Retinal pigment epithelial cell (primary cell): ENCODE results near the gene PLCD1.

Source experiments
- DNase-seq: peaks from one replicate; pipeline ENCODE4 v3.0.0-alpha.2; 2010; ENCODE audit warnings: low read depth
- H3K4me3 ChIP-seq: 2 replicates; pipeline ENCODE4 v1.5.1; 2011; ENCODE audit warnings: mild to moderate bottlenecking, low read length, control low read depth, moderate library complexity
- CTCF ChIP-seq: conservative IDR thresholded peaks from 2 replicates; pipeline ENCODE4 v1.5.1; 2011; ENCODE audit warnings: low read depth, low read length, control low read depth, inconsistent platforms

Gene PLCD1

GRCh38 chr3:38032328-38032865 is 3.0 kb upstream of the PLCD1 start:
- no peak for TF ChIP-seq CTCF
- DNase-seq, result no peak
- no peak overlapping the region for H3K4me3 ChIP-seq

GRCh38 chr3:38031022-38031994 is 1.9 kb upstream of the PLCD1 start:
- no peak overlapping the region for H3K4me3 ChIP-seq
- TF ChIP-seq CTCF, result no peak
- DNase-seq, result peak; percentile 42

GRCh38 chr3:38030126-38031021 is 932 bp upstream of the PLCD1 start:
- TF ChIP-seq CTCF, result no peak
- DNase-seq, result no peak
- peak overlapping the region; percentile 56 for H3K4me3 ChIP-seq

GRCh38 chr3:38028621-38029361 is 651 bp downstream of the PLCD1 start:
- H3K4me3 ChIP-seq, result peak overlapping the region; percentile 56
- no peak for TF ChIP-seq CTCF
- DNase-seq, result no peak

- TF ChIP-seq CTCF, result no peak
- no peak overlapping the region for H3K4me3 ChIP-seq
- no peak for DNase-seq
These were observed 1.7 kb downstream of the PLCD1 start for GRCh38 chr3:38027466-38028465.

- DNase-seq, result no peak
- no peak overlapping the region for H3K4me3 ChIP-seq
- TF ChIP-seq CTCF, result no peak
These were observed 2.6 kb downstream of the PLCD1 start for GRCh38 chr3:38026856-38027255.
